GM21737 (cell line): ENCODE measurements around the gene SURF6.
"Not testable (repeated sequence)": the region's sequence is repeated elsewhere in the genome, so short reads cannot be mapped to it uniquely, and the experiment has no call there.

ENCODE experiments used
- ATAC-seq: cut with Tn5 transposase; IDR thresholded peaks from one replicate; pipeline ENCODE4 v1.9.1; 2021; ENCODE audit warnings: mild to moderate bottlenecking, moderate library complexity; ENCODE audit not compliant: unreplicated experiment

Gene SURF6

DNA sequence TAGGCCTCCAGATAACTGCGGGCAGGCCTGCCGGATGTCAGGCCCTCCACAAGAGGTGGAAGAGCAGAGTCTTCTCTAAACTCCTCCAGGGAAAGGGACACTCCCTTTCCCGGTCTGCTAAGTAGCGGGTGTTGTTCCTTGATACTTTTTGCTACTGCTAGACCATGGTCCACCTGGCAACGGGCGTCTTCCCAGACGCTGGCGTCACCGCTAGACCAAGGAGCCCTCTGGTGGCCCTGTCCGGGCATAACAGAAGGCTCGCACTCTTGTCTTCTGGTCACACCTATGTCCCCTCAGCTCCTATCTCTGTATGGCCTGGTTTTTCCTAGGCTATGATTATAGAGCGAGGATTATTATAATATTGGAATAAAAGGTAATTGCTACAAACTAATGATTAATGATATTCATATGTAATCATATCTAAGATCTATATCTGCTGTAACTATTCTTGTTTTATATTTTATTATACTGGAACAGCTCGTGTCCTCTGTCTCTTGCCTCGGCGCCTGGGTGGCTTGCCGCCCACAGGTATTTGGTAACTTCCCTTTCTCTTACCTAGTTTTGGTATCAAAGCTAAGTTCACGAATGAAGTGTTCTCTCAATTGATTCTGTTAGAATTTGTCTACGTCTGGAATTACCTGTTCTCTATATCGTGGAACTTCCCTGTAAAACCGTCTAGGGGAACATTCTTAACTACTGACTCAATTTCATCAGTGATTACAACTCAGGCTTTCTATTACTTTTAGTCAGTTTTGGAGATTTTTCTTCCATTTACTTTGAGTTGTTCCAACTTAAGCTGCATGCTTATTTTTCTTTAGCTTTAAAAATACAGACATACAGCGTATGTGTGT is 6.5 kb downstream of the SURF6 start:
- not testable (repeated sequence) for ATAC-seq

DNA sequence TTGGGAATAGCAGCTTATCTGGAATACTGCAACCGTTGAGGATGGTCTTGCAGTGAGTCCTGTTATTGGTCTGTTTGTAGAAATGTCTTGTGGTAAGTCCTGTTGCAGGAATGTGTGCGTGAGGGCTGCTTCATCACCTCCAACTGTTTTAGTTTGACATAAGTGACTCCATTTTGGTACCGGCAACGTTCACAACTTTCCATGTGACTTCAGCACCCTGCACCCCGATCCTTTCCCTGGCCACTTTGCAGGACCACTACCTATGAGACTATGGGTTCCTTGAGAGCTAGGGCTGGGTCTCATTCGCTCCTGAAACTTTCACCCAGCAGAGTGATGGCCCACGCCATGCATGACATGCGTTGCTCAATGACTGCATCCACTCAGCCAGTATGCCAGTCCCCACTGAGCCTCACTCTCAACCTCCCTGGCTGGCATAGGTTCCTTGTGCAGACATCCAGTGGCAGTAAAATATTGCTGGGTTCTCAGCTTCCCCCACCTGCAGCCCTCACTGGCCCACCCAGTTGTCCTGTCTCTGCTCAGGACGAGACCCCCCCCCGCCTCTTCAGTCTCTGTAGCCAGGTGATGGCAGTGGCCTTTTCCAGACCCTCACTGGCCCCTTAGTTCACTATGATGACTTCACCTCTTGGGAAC is 8.0 kb downstream of the SURF6 start:
- ATAC-seq, result no peak

DNA sequence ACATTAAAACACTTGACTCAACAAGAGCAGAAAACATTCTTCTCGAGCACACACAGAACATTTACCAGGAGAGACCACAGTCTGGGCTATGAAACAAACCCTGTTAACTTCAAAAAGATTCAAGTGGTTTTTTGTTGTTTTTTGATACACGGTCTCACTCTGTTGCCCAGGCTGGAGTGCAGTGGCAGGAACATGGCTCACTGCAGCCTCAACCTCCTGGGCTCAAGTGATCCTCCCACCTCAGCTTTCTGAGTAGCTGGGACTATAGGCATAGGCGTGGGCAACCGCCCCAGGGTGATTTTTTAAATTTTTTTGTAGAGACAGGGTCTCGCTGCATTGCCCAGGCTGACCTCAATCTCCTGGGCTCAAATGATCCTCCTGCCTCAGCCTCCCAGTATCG is 9.0 kb downstream of the SURF6 start:
- ATAC-seq, result not testable (repeated sequence)

DNA sequence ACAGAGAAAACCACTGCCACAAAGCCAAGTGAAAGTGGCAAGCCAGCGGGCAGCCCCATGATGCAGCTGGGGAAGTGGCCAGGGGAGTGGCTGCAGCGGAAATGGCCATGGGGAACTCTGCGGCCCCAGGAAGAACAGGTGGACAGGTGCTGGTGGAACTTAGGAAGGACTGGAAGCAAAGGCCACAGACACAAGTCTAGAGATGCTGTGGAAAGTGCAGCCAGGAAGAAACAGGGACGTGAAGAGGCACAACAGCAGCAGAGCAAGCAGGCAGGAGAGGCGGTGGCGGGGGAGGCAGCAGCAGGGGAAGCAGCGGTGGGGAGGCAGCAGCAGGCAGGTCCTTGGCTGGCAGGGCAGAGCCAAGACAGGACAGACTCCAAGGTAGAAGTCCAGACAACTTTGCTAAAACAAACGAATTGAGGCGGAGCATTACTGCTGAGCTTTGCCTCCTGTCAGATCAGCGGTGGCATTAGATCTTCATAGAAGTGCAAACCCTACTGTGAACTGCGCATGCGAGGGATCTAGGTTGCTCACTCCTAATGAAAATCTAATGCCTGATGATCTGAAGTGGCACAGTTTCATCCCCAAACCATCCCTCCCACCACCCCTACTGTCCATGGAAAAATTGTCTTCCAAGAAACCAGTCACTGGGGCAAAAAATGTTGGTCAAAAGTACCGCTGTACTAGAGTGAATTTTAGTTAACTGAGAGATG is 11.8 kb downstream of the SURF6 start:
- no peak for ATAC-seq

DNA sequence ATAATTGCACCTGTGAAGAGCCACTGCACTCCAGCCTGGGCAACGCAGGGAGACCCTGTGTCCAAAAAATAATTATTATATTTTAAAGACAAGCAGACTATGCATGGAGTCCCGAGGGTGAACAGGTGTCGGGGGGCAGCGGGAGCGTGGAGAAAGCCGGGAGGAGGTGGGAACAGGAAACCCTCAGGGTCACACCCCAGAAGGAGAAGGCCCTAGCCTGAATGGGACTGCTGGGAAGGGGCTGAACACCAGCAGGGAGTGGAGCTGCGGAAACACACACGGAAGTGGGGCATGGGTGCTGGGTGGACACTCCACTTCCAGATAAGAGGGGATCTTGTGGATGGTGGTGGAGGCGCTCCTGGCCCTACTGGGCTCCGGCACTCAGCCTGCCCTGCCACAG is 12.8 kb downstream of the SURF6 start:
- ATAC-seq, result no peak

DNA sequence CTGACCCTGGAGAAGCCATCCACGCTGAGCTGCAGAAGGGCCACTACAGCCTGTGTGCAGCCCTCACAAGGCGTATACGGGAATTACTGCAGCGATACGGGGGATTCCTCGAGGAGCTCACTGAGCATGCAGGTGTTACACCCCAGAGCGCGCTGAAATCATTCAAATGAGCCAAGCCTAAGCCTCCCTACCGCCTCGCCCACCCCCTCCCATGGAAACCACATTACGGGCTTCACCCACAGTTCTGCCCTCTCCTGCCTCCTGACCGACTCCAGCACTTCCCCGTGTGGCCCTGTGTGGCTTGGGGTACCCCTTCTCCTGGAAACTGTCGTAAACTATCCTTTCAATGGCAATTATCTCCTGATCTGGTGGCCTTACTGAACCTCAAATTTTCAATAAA is 13.3 kb downstream of the SURF6 start:
- no peak for ATAC-seq

DNA sequence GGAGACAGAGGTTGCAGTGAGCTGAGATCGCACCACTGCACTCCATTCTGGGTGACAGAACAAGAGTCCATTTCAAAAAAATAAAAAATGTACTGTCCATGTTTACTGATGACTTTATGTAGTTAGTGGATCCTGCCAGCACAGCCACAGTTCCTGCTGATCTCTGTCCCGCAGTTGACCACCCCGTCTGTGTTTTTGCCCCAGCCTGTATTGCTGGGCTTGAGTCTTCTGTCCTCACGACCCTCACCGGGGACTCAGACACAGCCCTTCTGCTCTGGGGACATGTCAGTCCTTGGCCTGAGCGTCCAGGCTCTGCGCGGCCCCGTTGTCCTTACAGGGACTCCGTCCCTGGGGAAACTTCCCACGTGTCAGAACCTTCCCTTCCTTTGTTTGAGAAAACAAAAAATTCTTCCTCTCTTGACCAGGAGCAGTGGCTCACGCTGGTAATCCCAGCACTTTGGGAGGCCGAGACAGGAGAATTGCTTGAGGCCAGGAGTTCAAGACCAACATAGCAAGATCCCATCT is 14.5 kb downstream of the SURF6 start:
- no peak for ATAC-seq

DNA sequence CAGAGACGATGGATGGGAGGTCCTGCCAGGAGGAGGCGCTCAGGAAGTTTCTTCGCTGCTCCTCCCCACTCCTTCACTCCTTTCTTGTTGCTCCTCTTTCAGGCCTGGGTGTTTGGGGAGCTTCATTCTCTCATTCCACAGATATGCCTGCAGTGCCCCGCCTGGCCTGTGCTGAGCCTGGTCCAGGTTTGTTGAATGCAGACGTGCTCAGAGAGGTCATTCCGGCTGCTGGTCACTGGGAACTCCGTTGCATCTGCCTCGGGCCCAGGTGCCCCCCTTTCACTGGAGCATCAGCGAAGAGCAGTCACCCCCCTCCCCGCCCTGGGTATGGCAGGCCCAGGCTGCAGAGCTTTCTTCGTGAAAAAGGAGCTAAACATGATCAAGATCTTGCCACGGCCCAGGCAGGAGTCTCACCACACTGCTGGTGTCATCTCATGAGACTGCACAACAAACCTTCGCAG is 15.5 kb downstream of the SURF6 start:
- no peak for ATAC-seq

DNA sequence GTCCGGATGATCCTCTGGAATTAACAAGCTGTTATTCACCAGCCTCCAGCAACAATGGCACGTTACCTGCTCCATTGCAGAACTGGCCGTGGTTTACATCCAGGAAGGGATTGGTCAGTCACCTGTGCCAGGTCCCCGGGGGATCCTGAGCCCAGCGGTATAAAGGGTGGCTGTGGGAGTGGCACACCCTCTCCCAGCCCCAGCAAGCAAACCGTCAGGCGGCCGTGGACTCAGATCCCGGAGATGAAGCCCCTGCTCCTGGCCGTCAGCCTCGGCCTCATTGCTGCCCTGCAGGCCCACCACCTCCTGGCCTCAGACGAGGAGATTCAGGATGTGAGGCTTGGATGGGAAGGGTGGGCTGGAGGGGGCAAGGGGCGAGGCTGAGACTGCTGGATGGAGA is 18.4 kb downstream of the SURF6 start:
- ATAC-seq, result not testable (repeated sequence)

DNA sequence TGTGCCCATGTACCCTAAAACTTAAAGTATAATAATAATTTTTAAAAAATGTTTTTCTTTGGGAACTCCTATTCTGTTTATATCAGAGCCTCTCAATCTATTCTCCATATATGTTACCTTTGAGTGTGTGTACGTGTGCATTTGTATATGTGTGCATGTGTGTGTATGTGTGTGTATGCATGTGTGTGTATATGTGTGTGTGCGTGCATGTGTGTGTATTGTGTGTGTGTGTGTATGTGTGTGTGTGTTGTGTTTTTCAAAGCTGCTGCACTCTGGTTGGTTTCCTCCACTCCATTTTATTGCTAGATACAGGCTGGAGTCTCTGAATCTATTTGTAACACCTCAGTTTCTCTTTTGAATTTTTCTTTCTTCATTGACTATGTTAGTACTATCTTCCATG is 20.0 kb downstream of the SURF6 start:
- no peak for ATAC-seq

DNA sequence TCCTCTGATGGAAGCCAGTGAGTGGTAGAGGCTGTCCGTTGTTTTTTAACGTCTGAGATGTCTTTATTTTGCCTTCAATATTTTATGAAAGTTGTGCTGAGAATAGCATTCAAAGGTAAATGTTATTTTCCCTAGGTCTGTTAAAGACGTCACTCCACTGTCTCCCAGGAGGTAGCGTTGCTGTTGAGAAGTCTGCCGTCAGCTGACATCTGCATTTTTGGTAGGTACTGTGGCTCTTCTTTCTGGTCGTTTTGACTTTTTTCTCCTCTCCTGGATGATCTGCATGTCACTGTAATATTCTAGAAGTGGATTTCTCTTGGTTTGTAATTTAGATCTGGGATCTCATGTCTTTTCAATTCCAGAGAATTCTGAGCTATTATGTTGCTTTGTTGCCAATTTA is 26.4 kb downstream of the SURF6 start:
- no peak for ATAC-seq

DNA sequence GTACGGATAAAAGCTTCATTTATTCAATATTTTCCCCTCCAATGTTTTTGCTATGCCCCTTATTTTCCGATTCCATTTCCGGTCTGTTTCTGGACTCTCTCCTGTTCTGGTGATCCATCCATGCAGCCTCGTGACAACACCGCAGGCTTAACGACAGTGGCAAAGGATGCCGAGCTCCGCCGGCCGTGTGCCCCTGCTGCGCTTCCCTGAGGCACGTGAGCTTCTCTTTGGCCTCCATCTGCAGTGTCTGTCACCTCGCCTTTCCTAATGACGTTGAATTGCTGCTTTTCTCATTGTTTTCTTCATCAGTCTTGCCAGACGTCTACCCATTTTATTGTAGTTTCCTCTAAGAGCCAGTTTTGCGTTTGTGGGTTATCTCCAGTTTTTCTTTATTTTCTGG is 28.7 kb downstream of the SURF6 start:
- ATAC-seq, result no peak

DNA sequence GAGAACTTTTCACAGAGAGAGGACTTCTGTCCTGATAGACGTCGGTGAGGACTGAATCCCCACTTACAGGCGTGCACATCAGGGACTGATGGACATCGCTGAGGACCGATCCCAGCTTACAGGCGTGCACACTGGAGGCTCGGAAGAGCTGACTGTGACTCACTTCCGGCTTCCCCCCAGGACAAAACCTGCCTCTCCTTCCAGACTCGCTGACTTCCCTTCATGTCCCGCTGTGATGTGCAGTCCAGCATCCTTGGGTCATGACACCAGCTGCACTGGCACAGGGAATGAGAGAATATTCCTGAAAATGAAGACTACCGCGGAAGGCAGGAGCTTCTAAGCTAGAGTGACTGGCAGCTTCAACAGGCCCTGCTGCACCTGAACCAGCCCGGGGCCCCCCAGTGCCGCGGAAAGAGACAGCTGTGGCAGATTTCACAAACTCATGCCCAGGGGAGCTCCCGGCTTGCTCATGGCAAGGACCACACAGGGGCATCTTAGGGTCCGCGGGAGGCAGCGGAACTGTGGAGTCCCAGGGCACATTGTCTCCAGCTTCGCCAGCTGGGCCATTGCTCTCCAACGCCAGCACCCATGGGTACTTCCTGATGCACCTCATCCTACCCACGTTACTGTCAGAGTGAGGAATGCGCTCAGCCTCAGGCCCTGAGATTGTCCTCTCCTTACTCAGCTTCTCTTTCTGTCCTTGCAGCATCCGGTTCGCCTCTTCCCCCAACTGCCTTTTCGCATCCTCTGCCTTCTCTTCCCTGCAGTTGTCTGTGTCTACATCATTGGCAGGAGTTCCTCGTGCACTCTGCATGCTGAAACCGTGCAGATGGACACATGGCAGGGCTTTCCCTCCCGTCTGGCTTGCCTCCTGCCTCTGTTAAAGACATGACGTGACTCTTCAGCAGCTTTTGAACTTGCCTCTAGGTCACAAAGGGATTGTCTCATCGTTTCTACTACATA is 29.5 kb downstream of the SURF6 start:
- no peak for ATAC-seq

DNA sequence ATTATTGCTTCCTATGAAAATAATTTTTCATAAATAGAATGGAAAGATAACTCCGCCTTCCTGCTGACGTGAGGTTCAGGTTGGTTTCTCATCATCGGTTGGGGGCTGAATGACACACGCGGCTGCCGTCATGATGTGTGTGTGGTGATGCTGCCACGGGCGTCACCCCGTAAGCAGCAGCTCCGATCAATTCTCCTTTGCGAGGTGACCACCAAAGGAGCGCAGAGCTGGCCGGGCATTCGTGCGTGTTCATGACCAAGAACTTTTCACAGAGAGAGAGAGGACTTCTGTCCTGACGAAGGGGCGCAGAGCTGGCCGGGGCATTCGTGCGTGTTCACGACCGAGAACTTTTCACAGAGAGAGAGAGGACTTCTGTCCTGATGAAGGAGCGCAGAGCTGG is 30.3 kb downstream of the SURF6 start:
- ATAC-seq, result no peak

DNA sequence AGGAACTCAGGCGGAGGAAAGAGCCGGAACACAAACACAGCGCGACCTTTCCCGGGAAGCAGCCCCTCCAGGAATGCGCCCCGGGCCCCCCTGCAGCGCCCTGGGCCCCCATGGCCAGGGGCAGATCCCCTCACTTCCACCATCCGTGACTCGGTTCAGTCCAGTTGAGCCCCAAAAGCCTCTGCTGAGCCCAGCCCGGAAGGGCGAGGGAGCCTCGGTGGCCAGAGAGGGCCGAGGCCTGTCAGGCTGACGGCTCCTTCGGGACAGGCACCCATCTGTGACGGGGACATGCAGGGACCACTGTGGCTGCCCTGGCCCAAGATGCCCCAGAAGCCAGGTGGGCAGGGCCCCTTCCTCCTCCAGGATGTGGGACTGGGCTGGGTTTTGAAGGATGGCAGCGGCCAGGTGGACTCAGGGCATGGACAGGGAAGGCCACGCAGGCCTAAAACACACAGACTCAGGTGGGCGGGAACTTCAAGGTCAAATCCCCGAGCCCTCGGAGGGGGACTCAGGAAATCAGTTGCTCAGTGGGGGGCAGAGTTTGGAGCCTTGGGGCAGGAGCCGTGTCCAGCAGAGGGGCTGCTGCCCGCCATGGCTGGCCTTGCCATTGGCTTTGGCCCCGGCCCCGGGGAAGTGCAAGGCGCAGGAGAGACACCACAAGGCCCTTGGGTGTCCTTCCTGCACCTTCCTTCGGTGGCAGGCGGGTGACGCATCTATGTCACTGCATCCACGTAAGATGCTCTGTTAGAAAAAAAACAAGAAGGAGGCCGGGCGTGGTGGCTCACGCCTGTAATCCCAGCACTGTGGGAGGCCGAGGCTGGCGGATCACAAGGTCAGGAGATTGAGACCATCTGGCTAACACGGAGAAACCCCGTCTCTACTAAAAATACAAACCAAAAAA is 31.3 kb downstream of the SURF6 start:
- ATAC-seq, result no peak

DNA sequence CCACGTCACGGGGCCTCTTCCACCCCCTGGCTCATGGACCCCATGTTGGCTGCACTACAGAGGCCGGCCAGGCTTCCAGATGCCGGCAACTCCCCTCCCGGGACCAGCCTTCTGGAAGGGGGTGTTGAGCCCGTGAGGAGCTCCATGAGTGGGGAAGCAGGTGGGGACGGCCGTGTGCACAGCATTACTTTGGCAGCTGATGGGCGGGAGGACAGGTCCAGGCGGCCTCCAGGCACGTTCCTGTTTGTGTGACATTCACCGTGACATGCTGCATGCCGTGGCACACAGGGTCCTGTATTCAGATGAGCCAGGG is 31.9 kb downstream of the SURF6 start:
- no peak for ATAC-seq

DNA sequence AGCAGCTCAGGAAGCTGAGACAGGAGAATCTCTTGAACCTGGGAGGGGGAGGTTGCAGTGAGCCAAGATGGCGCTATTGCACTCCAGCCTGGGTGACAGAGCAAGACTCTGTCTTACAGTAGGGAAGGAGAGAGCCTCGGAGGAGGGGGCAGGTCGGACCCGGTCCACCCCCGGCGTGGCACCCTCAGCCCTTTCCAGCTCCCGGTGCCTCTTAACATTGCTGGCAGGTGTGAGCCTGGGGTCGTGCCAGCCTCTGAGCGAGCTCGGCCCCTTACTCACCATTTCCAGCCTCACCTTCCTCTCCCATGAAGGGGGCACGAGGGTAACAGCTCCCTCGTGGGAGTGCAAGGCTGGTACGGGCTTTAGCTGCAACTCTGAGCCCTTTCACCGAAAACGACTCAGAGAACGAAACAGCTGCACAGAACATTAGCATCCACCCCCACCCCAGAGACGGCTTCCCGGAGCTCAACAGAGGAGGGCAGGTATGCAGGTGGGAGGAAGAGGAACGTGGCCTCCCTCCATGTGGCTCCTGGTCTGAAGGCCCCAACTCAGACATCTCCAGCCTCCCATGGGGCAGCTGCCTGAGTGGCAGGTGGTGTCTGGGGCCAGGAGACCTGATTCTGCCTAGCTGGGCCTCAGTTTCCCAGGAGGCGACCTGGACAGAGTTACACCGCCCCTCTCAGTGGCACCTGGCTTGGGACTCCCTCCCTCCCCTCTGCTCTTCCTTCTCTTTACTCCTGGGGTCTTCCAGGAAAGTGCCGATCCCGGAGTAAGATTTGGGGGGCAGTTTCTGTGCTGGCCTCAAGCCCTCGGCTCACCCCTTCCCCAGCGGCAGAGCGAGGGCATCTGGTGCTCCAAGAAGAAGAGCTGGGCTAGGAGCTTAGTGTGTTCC is 32.5 kb downstream of the SURF6 start:
- ATAC-seq, result no peak
